Measurements from ENCODE around the gene SYNGR1.
A peak's percentile ranks its signal among the peaks of the same experiment; 100 is the strongest.

Gene SYNGR1

GRCh38 chr22:39374801-39375200 lies 25.0 kb downstream of the SYNGR1 start:
- no peak for DNase-seq

- no peak for DNase-seq
Measured at GRCh38 chr22:39375646-39376045, 25.9 kb downstream of the SYNGR1 start.

- no peak for DNase-seq
Measured at GRCh38 chr22:39379756-39380730, 30.3 kb downstream of the SYNGR1 start.

- DNase-seq = no peak
Measured at GRCh38 chr22:39381009-39381755, 31.4 kb downstream of the SYNGR1 start.

- DNase-seq = no peak
Measured at GRCh38 chr22:39381930-39382329, 32.1 kb downstream of the SYNGR1 start.

DNA sequence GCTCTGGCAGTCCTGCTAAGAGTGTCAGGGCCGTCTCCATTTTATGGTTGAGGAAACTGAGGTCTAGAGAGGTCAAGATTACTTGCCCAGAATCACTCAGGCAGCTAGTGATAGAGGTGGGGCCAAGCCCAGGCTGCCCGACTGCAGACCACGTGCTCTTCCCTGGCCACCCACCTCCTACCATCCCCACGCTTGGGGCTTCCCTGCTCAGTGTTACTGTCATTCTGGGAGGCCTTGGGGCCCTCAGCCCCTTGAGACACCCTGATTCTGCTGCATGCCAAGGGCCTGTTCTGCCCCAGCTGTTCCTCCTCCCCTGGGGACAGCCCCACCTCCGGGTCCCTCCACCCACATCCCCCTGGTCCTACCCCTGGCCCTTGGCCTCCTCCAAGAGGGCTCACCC lies 32.6 kb downstream of the SYNGR1 start:
- no peak for DNase-seq

- DNase-seq = no peak
Measured at GRCh38 chr22:39383841-39384625, 34.2 kb downstream of the SYNGR1 start.

- DNase-seq = no peak
Measured at GRCh38 chr22:39384750-39385480, 35.1 kb downstream of the SYNGR1 start.

- DNase-seq = peak; percentile 73 to 79
Measured at GRCh38 chr22:39388261-39389011, 38.6 kb downstream of the SYNGR1 start.

DNA sequence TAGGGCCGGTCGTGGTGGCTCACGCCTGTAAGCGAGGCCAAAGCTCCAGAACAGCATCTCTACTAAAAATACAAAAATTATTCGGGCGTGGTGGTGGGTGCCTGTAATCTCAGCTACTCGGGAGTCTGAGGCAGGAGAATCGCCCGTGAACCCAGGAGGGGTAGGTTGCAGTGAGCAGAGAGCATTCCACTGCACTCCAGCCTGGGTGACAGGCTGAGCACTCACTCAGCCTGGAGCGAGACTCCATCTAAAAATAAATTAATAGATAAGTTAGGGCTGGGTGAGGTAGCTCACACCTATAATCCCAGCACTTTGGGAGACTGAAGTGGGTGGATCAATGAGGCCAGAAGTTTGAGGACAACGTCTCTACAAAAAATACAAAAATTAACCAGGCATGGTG lies 39.6 kb downstream of the SYNGR1 start:
- no peak for DNase-seq

DNA sequence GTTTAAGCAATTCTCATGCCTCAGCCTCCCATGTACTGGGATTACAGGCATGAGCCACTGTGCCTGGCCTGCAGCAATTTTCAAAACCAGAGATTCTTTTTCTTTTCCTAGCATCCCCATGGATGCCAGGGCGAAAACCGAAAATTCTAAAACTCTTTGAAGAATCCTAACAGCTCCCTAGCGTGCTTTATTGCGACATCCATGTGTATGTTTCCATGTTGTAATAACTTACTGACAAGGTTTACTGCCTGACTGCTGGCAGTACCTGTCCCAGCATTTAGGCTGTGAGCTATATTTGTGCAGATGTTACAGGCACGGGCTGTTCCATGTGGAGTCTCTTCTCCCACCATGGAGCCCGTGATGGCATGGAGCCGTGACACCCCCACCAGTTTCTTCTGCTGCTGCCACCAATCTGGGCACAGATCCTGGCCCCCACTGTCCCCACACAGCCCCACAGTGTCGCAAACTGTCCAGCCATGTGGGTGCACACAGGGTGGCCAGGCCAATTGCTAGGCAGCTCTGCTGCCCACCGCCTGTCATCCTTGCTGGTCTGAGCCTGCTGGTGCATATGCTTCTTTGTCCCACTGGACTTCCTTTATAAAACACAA lies 42.7 kb downstream of the SYNGR1 start:
- DNase-seq = no peak

DNA sequence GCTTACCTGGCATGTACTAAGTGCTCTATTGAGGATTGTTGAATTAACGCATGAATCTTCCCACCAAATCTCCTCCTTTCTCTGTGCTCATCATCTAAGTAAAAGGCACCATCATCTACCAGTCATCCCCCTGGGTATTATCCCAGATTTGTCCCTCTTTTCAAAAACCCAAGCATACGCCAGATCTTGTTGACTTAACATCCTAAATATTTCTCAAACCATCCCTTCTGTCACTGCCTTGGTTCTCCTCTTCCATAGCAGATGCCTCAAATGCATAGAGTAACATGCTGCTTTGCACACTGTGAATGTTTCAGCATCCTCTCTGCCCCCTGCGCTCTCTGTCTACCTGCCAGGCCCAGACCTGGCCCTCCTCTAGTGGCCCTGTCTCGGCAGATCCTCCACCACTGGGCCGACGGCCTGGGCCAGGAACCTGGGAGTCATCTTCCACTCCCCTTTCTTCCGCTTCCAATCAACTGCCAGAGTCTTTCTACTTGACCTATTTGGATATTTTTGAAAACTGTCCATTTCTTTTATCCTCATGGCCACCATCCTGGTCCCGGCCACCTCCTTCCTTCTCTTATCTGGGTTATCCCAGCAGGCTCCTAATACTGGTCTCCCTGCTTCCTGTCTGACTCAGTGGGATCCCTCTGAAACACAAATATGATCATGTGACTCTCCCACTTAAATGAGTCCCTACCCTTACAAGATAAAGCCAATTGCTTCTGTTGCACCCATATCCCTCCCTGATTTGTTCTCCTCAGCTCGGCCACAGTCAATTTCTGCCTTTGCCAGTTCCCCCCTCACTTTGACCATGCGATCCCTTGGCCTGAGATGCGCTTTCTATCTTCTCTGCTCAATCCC lies 46.4 kb downstream of the SYNGR1 start:
- DNase-seq = no peak

- DNase-seq = no peak
Measured at GRCh38 chr22:39396797-39397195, 47.0 kb downstream of the SYNGR1 start.

- no peak for DNase-seq
Measured at GRCh38 chr22:39401301-39401631, 51.5 kb downstream of the SYNGR1 start.

DNA sequence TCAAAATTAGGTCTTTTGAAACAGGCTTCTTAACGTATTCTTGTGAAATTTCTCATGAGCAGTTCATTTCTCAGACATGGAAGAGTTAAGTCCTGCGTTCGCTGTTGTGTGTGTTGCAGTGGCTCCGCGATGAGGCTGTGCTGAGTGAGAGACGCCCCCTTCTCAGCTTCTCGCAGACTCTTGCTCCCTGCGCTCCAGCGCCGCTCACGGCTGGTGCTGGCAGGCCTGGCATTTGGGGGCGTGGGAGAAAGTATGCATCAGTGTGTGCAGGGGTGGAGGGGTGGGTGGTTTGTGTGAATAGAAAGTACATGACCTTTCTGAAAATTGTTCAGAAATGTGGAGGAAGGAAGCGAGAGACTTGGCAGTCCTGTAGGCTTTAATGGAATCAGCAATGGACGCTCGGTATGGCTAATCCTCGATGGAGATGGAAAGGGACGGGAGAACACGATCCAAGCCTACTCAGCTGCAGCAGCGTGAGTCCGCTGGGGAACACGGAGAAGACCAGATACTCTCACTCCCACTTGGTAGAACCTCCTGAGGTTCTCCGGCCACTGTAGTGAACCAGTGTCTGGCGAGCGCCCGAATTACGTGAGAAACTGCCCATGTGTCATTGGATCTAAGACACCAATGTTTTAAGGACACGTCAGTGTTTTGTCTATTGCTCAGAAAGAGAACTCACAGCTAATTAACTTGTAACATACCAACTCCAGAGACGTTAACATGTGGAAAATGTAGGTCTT lies 55.7 kb downstream of the SYNGR1 start:
- peak; percentile 34 for DNase-seq

- DNase-seq = no peak
Measured at GRCh38 chr22:39408173-39408572, 58.4 kb downstream of the SYNGR1 start.

DNA sequence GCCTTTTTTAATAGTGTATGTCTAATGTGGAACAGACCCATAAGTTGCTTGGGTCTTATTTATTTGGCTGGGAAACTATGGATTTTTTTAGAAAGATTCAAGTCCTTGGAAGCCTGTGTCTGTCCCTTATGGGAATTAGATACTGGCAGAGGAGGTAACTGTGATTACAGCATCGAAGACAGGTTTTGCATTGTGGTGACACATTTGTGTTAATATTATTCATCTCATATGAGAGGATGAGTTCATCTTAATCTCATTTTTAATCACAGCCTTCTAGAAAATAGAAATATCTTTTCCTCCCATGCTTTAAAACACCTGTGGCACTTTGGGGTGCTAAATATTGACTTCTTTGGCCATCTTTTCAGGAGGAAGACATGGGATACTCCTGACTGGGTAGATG lies 59.0 kb downstream of the SYNGR1 start:
- DNase-seq = no peak

- DNase-seq = no peak
Measured at GRCh38 chr22:39409516-39410029, 59.8 kb downstream of the SYNGR1 start.

- DNase-seq = no peak
Measured at GRCh38 chr22:39410264-39410663, 60.5 kb downstream of the SYNGR1 start.

Data from stimulated activated CD4-positive, alpha-beta T cell treated with anti-CD3 and anti-CD28 coated beads, Interleukin-2, amount 100 ng/mL, for 24 hours (primary cell).